Left ventricle myocardium superior (tissue), 1 donor: Measurements from ENCODE around the gene TECPR1. TPM values are rescaled to one million over a fixed set of nuclear protein-coding genes. Genes with fewer than 3 reads are reported as not detected.

ENCODE experiments used
- ATAC-seq: fragments of 200-7000 bp; cut with Tn5 transposase; one replicate; pipeline ENCODE4 v1.9.1; 2020; ENCODE audit warnings: mild to moderate bottlenecking, moderate library complexity
- DNase-seq: peaks from one replicate; pipeline ENCODE4 v3.0.0-alpha.2; 2020
- intact Hi-C: fragments of 100-400 bp; cut with micrococcal nuclease; formaldehyde crosslinking; loops from one replicate; pipeline ENCODE4 v1.11.0; 2022
- total RNA-seq: library from RNA; stranded (reverse); fragmentation: NEBNext Ultra II Directional; extraction: Animal tissue kit (Norgen Biotek cat#: 25700); gene quantifications from one replicate; pipeline ENCODE4 v1.2.1, GENCODE V29; 2021
- donor health status: DM: no; HTN: yes; CAD: no; lungs with severe emphysema.

TECPR1 gene
- total RNA-seq, 1 donor from 2014 or later = 25.2 TPM

DNA sequence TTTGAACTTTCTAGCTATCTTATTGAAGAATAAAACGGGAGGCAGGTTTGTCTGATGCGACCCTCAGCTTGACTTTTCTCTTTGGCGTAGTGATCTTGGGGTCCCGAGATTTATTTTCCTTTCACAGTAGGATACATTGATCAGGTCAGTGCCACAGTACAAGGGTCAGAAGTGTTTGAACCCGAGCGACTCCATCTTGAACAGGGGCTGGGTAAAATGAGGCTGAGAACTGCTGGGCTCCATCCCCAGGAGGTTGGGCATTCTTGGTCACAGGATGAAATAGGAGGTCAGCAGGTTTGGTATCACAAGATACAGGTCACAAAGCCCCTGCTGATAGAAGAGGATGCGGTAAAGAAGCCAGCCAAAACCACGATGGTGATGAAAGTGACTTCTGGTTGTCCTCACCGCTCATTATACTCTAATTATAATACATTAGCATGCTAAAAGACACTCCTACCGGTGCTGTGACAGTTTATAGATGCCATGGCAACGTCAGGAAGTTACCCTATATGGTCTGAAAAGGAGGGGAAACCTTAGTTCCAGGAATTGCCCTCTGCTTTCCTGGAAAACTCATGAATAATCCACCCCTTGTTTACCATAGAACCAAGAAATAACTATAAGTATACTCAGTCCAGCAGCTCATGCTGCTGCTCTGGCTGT lies 3.0 kb upstream of the TECPR1 start:
- intact Hi-C loops = no loop called here
- no peak for ATAC-seq
- no peak for DNase-seq

DNA sequence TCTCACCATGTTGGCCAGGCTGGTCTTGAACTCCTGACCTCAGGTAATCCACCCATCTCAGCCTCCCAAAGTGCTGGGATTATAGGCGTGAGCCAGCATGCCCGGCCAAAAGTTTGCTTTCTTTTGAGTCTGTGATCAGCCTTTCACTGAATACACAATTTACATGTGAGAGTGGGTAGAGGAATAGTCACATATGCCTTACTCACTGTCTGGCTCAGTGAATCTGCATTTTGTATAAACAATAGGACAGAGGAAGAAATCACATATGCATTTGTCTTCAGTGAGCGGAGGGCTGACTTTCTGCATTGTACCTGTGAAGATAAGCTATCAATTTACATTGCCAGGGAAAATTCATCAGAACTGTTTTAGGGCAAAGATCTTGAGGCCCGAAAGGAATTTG lies 2.5 kb upstream of the TECPR1 start:
- intact Hi-C loops = no loop called here
- DNase-seq (no peak), ATAC-seq (no peak)

DNA sequence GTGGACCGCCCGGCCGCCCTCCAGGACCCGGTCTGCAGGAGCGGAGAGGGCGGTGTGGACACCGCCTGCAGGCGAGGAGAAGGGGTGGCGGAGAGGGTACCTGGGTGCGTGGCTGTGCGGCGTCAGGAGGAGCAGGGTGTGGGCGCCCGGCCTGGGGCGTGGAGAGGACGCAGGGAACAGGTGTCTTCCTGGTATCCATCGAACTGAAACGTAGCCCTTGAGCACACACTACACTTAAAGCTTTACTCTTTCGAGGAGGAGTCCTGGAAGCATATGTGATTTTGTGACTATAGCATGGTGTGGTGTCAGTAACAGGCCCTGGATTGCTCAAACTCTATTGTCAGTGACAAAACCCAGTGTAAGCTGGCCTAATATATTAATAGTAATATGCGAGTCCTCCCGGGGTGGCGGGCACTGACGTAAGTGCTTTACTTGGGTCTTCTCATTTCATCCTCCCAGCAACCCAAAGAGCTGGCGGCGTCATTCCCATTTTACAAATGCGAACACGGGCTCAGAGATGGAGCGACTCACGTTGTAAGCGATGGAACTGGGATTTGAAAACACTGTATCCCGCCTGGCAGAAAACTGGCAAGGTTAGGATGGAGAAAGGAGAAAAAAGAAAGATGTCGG lies 508 bp upstream of the TECPR1 start:
- DNase-seq = no peak
- no peak for ATAC-seq
- intact Hi-C loops = no loop called here

DNA sequence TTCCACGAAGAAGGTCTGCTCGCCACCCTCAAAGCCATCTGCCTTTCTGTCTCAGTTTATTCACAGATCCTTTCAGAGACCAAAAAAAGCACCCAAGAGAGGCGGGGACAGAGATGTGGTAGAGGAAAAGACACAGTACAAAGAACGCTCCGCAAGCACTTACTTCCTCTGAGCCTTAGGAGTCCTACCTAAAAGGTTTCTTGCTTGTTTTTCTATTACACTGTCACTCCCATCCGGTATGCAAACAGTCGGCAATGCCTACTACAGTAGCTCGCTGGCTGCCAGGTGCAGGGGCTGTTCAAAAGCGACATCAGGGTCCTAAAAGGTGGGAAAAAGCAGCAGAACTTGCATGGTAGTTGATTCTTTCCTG lies 816 bp downstream of the TECPR1 start:
- intact Hi-C loops = no loop called here
- DNase-seq (no peak), ATAC-seq (no peak)

DNA sequence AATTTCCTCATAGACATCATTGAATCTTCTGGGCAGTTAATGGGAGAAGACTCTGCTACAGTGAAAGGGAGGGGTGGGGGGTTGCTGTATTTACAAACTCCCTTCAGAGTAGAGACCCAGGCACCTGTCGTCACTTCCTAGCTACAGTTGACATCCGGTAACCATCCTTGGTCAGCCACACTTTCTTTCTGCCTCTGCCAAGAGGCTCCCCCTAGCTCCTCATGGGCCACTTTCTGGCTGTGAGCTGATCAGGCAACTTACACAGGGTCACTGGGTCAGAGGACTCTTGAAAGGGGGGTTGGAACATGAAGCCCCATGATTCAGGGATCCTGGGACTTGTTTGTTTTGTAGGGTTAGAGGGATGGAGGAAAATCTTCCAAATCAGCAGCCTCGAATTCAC lies 1.2 kb downstream of the TECPR1 start:
- intact Hi-C loops = no loop called here
- ATAC-seq = no peak
- no peak for DNase-seq

DNA sequence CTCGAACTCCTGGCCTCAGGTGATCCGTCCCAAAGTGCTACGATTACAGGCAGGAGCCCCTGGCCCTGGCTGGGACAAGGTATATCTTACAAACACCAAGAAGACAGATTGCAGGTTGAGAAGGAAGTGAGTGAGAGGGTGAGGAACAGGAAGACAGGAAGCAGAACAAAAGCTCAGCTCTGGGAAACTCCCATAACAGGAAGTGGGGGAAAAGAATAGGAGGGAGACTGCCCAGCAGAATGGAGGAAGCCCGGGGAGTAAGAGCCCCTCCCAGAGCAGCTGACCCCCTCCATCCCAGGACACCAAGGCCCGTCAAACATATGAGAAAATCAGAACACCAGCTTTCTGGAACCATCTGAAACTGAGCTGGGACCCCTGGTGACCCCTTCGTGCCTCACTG lies 2.9 kb downstream of the TECPR1 start:
- intact Hi-C loops = no loop called here
- no peak for ATAC-seq
- DNase-seq = no peak

DNA sequence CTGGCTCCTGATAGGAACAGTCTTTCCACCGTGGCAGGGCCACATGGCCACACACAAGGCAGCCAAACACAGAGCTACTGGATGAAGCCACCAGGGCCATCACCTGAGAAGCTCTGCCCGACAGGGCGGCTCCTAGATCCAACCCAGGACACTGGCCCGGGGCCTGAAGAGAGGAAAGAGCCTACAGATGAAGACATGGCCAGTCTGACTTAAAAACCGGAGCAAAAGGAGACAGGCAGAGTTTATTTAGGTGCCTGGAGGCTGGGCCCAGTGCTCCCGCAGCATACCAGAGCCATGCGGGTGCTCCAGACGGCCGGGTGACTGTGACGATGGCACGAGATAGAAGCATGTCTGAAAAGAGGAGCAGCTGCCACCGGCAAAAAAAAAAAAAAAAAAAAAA lies 3.9 kb downstream of the TECPR1 start:
- intact Hi-C loops = no loop called here
- DNase-seq (no peak), ATAC-seq (no peak)

DNA sequence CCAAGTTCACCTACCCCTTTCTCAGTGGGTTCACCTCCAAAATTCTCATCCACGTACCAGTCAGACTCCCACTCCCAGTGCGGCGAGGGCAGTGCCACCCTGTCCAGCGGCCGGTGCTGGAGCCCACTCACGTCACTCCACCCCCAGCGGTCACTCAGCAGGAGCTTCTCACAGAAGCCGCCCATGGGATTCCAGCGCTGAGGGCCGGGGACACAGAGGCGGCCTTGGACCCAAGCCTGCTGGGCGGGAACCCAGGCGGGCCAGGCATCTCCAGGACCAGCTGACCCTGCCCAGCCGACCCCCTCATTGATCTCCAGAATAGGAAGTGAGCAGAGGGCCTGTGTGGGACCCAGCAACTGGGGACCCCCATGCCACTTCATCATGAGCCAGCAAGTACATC lies 7.2 kb downstream of the TECPR1 start:
- intact Hi-C loops = no loop called here
- ATAC-seq (no peak), DNase-seq (no peak)

DNA sequence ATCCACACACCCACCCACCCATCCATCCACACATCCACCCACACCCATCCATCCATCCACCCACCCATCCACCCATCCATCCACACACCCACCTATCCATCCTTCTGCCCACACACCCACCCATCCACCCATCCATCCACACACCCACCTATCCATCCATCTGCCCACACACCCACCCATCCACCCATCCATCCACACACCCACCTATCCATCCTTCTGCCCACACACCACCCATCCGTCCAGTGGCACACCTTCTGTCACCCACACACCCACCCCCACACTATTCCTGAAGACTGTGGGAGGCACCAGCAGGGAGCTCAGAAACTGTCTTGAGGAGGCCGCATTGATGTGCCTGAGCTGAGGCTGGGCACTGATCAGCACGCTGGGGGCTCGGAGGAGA lies 9.1 kb downstream of the TECPR1 start:
- ATAC-seq (no peak), DNase-seq (no peak)
- intact Hi-C loops = no loop called here

DNA sequence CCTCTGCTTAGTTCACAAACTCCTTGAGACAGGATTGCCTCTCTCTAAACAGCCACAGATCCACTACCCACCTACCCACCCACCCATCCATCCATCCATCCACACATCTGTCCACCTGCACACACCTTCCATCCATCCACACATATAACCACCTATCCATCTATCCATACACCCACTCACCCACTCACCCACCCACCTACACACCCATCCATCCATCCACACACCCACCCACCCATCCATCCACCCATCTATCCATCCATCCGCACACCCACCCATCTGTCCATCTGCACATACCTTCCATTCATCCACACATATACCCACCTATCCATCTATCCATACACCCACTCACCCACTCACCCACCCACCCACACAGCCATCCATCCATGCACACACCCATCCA lies 9.7 kb downstream of the TECPR1 start:
- intact Hi-C loops = no loop called here
- ATAC-seq = no peak
- DNase-seq = no peak

DNA sequence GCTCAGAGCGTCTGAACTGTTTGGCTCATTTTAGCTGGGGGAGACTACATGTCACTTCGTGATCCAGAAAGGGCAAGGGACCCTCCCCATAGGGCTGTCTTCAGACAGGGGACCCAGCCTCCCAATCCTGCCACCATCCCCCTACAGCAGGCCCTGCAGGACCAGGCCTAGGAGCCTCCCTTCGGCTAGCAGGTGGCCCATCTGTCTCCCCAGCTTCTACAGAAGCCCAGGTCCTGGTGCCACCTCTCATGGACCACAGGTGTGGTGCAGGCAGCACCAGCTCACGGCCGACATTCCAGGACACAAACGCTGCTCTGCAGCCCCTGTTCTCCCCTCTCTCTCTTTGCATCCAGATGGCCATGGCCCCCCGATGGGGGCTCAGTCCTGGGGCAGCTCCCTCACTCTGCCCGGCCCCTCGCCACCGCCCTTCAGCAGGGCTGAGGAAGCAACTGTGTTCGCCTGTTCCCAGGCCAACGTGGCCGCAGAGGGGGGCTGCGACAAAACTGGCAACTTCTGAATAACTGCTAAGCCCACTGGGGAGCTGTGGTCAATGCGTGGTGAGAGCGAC lies 10.3 kb downstream of the TECPR1 start:
- DNase-seq = no peak
- ATAC-seq = no peak
- intact Hi-C loops = no loop called here

DNA sequence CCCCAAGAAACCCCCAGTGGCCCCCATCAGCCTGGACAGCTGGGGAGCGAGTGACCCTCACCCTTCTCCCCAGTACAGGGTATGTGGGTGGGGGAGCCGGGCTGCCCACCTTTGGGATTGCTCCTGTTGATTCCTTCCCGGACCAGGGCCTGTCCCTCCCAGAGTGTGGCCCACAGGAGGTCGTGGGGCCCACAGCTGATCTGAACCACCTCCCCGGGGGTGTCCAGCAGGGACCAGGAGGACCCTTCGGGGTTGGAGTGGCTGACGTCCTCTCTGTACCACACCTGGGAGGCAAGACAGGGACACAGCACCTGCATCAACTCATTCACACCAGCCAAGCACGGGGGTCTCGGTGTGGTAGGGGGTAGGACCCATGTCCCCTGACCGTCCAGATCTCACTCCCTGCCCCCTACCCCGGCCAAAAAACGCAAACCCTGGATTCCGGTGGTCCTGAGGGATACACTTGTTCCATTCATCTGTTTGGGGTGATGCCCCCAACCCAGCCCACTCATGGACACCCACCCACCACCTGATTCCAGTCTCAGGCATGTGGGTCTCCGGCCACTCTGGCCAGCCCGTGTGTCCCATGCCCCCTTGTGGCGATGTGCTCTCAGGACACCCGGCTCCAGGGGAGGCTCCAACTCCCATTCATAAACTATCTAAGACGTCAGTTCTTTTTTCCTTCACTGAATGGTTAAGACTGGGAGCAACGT lies 10.9 kb downstream of the TECPR1 start:
- DNase-seq (peak; percentile 61), ATAC-seq (peak; percentile 57)
- intact Hi-C loops = no loop called here

DNA sequence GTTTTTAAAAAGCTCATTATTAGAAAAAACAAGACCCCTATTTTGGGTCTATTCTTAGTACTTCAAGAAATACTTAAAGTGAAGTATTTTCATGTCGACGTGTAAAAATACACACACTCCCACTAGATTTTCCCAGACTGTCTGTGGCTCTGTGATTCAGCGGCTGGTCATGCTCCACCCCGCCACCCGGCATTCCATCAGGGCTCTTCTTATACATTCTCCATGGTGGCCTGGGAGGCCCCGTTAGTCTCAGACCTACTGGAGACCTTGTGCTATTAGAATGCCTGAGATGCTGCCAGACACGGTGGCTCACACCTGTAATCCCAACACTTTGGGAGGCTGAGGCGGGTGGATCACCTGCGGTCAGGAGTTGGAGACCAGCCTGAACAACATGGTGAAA lies 13.1 kb downstream of the TECPR1 start:
- DNase-seq = no peak
- intact Hi-C loops = no loop called here
- no peak for ATAC-seq

DNA sequence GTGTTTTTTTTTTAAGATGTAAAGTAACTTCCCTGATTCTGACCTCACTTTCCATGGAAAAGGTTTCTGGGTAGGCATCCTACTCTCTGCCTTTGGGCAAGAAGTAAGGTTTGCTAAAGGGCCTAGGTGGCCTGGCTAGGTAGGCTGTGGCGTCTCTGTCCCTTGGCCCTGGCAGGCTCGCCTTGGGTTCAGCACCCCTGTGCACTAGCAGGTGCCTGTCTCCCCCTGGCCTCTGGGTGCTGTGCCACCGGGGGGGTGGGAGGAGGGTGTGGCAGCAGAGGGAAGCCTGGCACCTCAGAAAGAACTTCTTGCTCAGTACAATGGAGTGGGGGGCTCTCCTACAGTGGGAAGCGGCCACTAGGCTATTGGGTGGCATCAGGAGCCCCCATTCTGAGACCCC lies 14.0 kb downstream of the TECPR1 start:
- DNase-seq (no peak), ATAC-seq (no peak)
- intact Hi-C loops = no loop called here

DNA sequence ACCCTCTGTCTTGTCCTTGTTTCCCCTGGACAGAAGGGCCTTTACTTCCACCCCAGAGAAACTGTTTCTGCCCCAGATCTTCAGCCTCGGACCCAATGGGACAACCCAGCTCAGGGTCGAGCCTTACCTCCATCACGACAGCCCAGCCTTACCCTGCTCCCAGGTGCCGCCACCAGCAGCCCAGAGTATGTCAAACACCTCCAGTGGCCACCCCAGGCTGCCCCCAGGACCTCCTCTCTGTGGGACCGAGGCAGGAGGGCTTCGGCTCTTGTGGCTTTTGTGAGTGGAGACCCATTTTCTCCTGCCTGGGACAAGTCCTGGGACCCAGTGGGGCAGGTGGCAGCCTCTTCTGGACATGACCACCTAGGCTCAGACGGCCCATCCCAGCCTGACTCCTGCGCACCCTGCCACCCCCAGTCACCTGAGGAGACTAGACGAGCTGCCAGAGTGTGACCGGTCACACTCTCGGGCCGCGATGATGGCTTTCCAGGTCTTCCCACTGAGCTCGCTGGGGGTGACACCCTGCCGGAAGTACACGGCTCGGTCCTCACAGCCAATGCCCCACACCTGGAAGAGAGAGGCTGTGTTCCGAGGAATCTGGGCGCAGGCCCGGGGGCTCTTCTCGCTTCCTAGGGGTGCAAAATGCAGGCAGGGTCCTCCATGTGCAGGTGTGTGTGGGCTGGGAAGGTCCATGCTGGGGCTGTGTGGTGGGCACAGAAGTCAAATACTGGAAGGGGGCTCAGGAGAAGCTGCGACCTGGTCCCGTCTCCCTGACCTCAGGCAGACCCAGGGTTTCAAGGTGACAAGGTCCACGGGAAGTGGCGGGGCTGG lies 15.5 kb downstream of the TECPR1 start:
- DNase-seq (no peak), ATAC-seq (no peak)
- intact Hi-C loops = no loop called here

DNA sequence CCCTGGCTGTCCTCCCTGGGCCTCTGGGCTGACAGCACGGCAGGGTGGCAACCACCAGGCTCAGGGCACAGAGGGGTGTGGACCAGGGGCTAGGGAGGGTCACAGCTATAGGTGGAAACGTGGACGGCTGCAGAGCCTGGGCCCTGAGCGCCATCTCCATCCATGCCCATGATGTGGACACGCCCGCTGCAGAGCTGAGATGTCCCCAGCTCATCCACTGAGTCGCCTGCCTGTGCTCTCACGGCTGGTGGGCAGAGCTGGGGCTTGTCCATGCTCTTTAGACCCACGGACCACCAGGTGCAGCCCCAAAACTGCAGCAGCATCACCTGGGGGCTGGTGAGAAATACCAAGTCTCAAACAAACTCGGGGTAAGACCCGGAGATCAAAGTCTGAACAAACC lies 16.1 kb downstream of the TECPR1 start:
- intact Hi-C loops = no loop called here
- no peak for DNase-seq
- no peak for ATAC-seq

DNA sequence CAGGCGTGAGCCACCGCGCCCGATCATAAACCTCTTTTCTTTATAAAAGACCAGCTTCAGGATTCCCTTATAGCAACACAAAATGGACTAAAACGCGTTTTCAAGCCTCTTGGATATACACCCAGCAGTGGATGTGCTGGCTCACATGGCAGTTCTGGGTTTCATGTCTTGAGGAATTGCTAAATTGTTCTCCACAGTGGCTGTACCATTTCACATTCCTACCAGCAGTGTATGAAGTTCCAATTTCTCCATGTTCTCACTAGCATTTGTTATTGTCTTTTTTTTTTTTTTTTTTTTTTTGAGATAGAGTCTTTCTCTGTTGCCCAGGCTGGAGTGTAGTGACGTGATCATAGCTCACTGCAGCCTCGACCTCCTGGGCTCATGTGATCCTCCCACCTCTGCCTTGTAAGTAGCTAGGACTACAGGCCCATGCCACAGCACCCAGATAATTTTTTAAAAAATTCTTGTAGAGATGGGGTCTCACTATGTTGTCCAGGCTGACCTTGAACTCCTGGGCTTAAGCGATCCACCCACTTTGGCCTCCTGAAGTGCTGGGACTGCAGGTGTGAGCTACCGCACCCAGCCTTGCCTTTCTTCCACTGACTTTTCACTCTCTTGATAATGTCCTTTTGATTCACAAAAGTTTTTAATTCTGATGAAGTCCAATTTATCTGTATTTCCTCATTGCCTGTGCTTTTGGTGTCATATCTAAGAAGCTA lies 17.4 kb downstream of the TECPR1 start:
- intact Hi-C loops = no loop called here
- DNase-seq = no peak
- no peak for ATAC-seq

DNA sequence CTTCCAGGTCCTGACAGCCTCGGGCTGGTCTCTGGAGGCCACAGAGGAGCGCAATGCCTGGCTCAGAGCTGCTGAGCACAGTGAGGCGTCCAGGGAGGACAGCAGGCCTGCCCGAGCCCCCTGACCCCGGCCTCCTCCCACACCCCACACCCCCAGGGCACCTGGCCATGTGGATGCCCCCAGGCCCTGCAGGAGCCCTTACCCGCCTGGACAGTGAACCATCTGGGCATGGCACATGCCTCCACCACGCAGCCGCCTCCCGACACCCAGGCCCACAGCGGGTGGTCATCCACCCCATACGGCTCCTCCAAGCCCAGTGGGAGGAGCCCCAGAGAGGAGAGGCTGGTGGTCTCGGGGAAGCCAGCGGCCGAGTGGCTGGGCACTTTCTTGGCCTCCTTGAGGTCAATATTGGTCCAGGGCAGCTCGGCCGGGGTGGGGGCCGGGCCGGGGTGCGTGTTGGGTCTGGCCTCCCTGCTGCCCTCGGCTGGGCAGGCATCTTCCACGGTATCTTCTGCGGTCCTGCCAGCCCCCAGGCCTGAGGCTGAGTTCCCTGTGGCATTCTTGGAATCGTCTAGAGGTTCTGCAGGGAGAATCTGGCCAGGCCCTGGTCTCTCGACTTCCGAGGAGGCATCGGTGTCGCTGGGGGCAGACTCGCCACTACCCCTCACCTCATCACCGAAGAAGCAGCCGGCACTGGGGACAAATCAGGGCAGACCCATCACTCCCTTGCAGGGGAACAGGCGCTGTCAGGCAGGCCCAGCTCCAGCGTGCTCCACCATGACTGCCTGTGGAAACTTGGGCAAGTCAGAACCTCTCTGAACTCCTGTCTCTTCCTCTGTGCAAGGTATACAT lies 18.6 kb downstream of the TECPR1 start:
- no peak for DNase-seq
- intact Hi-C loops = no loop called here
- no peak for ATAC-seq
